ENCODE results near the gene CRTC1.
"Not testable (repeated sequence)": the region's sequence is repeated elsewhere in the genome, so short reads cannot be mapped to it uniquely, and the experiment has no call there.

Gene CRTC1

GRCh38 chr19:18669524-18669817 lies 14.0 kb upstream of the CRTC1 start:
- no peak for DNase-seq (ENCODE audit: low read depth)

DNA sequence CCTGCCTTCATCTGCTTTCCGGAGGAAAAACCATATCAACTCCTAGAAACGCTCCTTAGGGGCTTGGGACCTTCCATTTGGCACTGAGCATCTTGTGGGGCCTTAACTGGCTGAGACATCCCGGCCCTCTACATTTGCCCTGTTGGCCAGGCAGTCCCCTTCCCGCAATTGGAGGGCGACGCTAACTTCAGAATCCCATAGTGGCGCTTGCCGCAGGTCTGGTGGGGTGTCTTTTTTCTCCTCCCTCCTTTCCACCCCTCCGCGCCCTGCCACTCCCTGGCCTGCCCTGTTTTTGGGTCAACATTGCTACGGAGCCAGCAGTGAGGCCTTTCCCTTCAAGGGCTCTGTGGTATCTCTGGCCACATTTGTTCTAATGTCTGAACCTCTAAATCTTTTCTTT lies 13.6 kb upstream of the CRTC1 start:
- DNase-seq (ENCODE audit: low read depth) = no peak

GRCh38 chr19:18670312-18670711 lies 13.2 kb upstream of the CRTC1 start:
- DNase-seq (ENCODE audit: low read depth) = no peak

- no peak for DNase-seq (ENCODE audit: low read depth)
Measured at GRCh38 chr19:18671303-18672043, 12.0 kb upstream of the CRTC1 start.

DNA sequence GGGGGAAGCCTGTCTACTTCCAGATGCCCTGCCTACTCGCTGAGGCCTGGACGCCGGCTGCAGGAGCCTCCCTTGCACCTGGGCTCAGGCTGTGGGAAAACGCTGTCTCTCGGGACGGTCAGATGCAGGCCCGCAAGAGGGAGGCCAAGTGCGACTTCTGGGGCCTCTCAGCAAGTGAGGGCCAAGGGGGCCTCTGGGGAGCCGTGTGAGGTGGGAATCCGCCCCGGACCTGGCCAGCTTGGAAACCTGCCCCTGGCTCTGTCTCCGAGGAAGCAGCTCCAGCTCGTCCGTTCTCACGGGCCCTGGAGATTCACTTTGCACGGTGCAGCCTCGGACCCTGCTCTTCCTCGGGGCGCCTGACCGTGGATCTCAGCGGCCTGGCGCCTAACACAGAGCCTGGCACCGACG lies 11.4 kb upstream of the CRTC1 start:
- no peak for DNase-seq (ENCODE audit: low read depth)

DNA sequence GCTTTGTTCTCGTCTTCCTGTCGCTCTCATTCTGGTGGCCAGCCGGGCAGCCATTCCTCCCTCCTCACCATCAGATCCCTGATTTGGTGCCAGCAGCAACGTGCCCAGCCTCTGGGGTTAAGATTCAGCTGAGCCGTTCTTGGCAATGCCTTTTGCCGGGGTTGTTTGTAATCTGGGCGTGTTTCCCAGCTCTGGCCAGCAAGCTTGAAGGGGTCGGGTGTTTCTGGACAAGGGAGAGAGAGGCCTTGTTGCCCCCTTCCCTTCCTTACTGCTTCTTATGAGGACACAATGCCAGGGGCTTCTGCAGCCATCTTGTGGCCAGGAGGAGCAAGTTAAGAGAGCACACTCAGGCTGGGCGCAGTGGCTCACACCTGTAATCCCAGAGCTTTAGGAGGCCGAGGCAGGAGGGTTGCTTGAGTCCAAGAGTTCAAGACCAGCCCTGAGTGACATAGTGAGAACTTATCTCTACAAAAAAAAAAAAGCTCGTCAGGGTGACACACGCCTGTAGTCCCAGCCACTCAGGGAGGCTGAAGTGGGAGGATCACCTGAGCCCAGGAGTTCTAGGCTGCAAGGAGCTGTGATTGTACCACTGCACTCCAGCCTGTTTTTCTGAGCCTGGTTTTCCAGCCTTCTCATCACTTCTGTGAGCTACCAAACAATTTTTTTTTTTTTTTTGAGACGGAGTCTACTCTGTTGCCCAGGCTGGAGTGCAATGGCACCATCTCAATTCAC lies 10.7 kb upstream of the CRTC1 start:
- no peak for DNase-seq (ENCODE audit: low read depth)

DNA sequence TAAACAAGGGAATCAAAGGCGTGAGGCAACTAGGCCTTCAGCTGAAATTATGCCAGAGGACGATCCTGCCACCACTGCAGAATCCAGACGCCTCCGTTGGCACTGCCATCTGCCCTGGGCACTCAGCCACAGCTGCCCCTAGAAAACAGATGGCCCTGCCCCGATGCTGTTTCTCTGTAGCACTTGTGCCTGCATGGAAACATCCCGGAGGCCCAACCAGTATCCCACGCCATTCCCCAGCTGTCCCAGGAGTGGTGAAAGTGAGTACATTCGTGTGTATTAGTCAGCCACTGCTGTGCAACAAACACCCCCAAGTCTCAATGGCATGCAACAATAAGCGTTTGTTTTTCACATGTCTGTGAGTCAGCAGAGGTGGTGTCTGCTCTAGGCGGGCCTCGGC lies 8.9 kb upstream of the CRTC1 start:
- no peak for DNase-seq (ENCODE audit: low read depth)

GRCh38 chr19:18675779-18676178 lies 7.7 kb upstream of the CRTC1 start:
- DNase-seq (ENCODE audit: low read depth) = no peak

DNA sequence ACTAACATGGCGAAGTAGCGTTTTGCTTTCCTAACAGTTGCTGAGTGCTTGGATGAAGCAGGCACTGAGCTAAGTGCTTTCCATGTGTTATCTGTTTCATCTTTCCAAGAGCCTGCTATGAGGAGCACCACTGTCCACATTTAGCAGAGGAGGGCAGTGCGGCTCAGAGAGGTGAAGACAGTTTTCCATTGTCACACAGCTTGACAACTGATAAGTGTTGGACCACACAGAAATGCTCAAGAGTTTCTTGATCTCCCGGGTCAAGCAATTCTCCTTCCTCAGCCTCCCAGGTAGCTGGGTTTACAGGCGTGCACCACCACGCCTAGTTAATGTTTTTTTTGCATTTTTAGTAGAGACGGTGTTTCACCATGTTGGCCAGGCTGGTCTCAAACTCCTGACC lies 6.8 kb upstream of the CRTC1 start:
- DNase-seq (ENCODE audit: low read depth) = no peak

GRCh38 chr19:18677156-18677555 lies 6.3 kb upstream of the CRTC1 start:
- DNase-seq (ENCODE audit: low read depth) = no peak

DNA sequence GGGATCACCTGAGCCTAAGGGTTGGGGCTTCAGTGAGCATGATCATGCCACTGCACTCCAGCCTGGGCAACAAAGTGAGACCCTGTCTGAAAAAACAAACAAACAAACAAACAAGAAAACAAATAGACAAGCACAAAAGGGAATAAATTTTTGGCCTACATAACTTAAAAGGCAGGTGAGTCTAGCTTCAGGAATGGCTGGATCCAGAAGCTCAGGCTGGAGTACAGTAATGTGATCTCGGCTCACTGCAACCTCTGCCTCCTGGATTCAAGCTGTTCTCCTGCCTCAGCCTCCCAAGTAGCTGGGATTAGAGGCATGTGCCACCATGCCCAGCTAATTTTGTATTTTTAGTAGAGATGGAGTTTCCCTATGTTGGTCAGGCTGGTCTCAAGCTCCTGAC lies 3.3 kb upstream of the CRTC1 start:
- not testable (repeated sequence) for DNase-seq (ENCODE audit: low read depth)

- no peak for DNase-seq (ENCODE audit: low read depth)
Measured at GRCh38 chr19:18682807-18683108, 722 bp upstream of the CRTC1 start.

DNA sequence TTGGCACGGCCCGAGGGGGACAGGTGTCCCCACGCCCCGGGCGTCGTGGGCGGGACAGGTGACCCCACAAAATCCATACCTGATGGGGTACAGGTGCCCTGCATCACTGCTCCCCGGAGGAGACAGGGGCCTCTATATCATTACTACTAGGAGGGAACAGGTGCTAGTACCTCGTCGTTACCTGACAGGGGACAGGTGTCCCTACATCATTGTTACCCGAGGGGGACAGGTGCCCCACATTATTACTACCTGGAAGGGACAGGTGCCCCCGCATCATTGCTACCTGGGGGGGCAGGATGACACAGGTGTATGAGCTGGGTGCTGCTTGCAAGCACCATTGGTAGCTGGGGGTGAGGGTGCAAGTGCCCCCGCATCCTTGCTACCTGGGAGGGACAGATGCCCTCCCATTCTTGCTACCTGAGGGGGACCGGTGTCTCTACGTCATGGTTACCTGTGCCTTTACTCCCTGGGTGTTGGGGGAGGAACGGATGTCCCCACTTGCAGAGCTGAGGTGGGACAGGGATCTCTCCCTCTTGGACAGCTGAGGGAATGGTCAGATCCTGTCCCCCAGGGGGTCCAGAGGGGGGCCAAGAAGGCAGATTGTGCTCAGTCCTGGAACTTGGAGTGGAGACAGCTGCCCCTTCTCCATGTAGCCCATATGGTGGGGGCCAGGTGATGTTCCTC lies 620 bp downstream of the CRTC1 start:
- DNase-seq (ENCODE audit: low read depth) = no peak

DNA sequence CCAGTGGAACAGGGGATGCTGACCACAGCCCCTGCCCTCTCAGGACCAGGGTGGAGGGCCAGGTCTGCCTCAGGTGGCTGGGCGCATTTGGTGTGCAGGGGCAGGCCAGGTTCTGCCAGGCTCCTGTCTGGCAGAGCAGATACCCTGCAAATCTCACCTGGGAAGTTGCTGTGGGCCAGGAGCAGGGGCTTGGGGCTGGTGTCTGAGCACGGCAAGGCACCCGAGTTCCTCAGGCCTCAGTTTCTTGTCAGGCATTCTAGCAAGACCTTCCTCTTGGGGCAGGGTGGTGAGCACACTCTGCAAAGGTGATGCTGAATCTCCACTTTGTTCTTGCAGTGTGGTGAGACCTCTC lies 1.1 kb downstream of the CRTC1 start:
- DNase-seq (ENCODE audit: low read depth) = no peak

GRCh38 chr19:18685597-18686190 lies 2.2 kb downstream of the CRTC1 start:
- DNase-seq (ENCODE audit: low read depth) = no peak

DNA sequence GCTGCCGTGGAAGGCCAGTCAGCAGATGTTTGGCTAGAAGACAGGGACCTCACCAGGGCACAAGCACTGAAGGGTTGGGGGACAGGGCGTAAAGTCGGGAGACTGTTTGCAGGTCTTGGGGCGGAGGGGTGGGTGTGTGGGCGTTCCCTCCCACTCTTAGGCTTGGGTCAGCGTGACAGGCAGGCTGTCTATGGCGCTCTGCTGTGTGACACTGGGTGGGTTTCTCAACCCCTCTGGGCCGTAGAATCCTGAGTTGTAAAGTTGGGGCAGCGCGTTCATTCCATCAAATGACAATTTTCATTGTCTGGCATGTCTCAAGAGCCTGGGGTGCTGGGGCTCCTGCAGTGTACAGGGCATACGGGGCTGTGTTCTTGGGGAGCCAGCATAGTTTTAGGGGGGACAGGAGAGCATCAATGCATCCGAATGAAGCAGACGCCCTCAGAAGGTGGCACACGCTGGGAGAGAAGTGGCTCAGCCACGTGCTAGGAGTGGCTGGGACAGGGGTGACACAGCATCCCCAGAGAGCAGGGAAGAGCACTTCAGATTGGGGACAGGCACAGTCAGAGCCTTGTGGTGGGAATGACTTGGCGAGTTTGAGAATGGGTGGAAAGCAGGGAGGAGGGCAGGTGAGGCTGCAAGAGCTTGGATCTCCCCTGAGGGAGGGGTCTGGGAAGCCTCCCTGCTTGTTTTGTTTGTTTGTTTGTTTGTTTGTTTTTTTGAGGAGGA lies 4.4 kb downstream of the CRTC1 start:
- DNase-seq (ENCODE audit: low read depth) = no peak

GRCh38 chr19:18696023-18696422 lies 12.5 kb downstream of the CRTC1 start:
- DNase-seq (ENCODE audit: low read depth) = no peak

- no peak for DNase-seq (ENCODE audit: low read depth)
Measured at GRCh38 chr19:18697680-18698079, 14.2 kb downstream of the CRTC1 start.

DNA sequence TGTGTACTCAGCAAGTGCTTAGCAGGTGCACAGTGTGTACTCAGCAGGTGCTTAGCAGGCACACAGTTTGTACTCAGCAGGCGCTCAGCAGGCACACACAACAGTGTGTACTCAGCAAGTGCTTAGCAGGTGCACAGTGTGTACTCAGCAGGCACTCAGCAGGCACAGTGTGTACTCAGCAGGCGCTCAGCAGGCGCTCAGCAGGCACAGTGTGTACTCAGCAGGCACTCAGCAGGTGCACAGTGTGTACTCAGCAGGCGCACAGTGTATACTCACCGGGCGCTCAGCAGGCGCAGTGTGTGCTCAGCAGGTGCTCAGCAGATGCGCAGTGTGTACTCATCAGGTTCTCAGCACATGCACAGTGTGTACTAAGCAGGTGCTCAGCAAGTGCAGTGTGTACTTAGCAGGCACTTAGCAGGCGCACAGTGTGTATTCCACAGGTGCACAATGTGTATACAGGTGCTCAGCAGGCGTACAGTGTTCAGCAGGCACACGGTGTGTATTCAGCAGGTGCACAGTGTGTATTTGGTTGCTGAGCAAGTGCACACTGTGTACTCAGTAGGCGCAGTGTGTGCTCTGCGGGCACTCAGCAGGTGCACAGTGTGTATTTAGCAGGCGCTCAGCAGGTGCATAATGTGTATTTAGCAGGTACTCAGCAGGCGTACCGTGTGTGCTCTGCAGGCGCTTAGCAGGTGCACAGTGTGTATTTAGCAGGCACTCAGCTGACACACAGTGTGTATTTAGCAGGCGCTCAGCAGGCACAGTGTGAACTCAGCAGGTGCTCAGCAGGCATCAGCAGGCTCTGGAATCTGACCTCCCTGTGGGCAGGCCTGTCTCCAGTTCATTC lies 15.1 kb downstream of the CRTC1 start:
- DNase-seq (ENCODE audit: low read depth) = no peak

DNA sequence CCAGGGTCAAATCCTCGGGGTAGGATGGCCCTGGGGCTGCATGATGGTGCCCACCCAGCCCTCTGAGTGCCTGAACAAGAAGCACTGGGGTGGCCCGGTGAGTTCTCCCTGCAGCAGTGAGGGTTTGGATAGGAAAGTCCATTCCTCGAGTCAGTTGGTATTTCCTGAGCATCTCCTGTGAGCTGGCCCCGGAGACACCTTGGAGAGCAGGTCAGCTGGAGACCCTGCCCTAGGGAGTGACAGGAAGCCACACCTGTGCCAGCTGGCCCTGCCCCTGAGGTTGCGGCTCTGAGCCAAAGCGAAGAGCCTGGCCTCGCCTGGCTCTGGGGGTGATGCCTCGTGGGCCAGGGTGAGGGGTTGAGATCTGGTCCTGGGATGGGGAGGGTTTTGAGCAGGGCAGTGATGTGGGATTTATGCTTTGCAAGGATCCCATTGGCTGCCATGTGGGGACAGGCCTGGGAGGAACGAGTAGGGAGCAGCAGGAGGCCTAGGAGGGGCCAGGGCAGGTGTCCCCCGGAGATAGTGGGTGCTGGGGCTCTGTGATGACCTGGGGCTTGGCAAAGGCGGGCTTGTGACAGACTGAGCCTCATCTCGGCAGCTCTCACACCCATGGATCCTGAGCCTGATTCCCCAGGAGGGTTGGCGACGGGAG lies 16.0 kb downstream of the CRTC1 start:
- DNase-seq (ENCODE audit: low read depth) = no peak

Measured in HS-5 (cell line).